ENCODE results near the gene FBXW8. TPM values are rescaled to one million over a fixed set of nuclear protein-coding genes. Genes with fewer than 3 reads are reported as not detected.

The FBXW8 gene
- total RNA-seq, 1 experiment from 2014 or later: 12.1 TPM

GRCh38 chr12:117058442-117059072 is 147.8 kb downstream of the FBXW8 start:
- DNase-seq: no peak
- Histone ChIP-seq H3F3A (ENCODE audit: low read length, unreplicated experiment) (no peaks in the 10 kb centered on the region), H3K9me3 (ENCODE audit: low read length) (no peaks in the 10 kb centered on the region), H3K4me1 (ENCODE audit: insufficient read depth, low read length) (peaks cover 8% of the 10 kb centered on the region; the same call in 1 of the 2 replicates), H3K9ac (ENCODE audit: low read length) (no peak overlapping the region), H3K27ac (ENCODE audit: low read length) (no peak overlapping the region), H3K4me2 (ENCODE audit: low read length) (no peak overlapping the region), H3K36me3 (ENCODE audit: low read depth, low read length) (no peaks in the 10 kb centered on the region), H4K20me1 (ENCODE audit: low read length) (no peaks in the 10 kb centered on the region), H3K27me3 (ENCODE audit: low read length) (no peaks in the 10 kb centered on the region), H3K4me3 (ENCODE audit: low read length) (no peak overlapping the region), H3K9me2 (replicated peaks; ENCODE audit: low read length) (no peaks in the 10 kb centered on the region), H2AFZ (ENCODE audit: low read length) (no peak overlapping the region), H3K79me2 (ENCODE audit: low read length) (no peaks in the 10 kb centered on the region)
- intact Hi-C loops (cut with micrococcal nuclease): no loop called here
- BruUV-seq (replicated peaks): no TSS peak
- POLR2A ChIA-PET (ENCODE audit: unreplicated experiment): no interaction called here
- ATAC-seq: no peak
- CTCF ChIA-PET: no interaction called here
- TF ChIP-seq EZH2 (IDR thresholded peaks at IDR 0.05; ENCODE audit: low read length, unreplicated experiment) (no peak), EZH2phosphoT487 (IDR thresholded peaks at IDR 0.05; ENCODE audit: borderline replicate concordance, low read length) (no peak)
- TF ChIP-seq, protein P1, sequence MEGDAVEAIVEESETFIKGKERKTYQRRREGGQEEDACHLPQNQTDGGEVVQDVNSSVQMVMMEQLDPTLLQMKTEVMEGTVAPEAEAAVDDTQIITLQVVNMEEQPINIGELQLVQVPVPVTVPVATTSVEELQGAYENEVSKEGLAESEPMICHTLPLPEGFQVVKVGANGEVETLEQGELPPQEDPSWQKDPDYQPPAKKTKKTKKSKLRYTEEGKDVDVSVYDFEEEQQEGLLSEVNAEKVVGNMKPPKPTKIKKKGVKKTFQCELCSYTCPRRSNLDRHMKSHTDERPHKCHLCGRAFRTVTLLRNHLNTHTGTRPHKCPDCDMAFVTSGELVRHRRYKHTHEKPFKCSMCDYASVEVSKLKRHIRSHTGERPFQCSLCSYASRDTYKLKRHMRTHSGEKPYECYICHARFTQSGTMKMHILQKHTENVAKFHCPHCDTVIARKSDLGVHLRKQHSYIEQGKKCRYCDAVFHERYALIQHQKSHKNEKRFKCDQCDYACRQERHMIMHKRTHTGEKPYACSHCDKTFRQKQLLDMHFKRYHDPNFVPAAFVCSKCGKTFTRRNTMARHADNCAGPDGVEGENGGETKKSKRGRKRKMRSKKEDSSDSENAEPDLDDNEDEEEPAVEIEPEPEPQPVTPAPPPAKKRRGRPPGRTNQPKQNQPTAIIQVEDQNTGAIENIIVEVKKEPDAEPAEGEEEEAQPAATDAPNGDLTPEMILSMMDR (conservative IDR thresholded peaks at IDR 0.05; ENCODE audit: low read depth, low read length): no peak

GRCh38 chr12:117059156-117059555 is 148.4 kb downstream of the FBXW8 start:
- Histone ChIP-seq H3K9ac (ENCODE audit: low read length) (no peak overlapping the region), H2AFZ (ENCODE audit: low read length) (no peak overlapping the region), H3K27me3 (ENCODE audit: low read length) (no peaks in the 10 kb centered on the region), H3K4me2 (ENCODE audit: low read length) (no peak overlapping the region), H3K4me3 (ENCODE audit: low read length) (no peak overlapping the region), H3K27ac (ENCODE audit: low read length) (no peak overlapping the region), H3K9me2 (replicated peaks; ENCODE audit: low read length) (no peaks in the 10 kb centered on the region), H4K20me1 (ENCODE audit: low read length) (no peaks in the 10 kb centered on the region), H3F3A (ENCODE audit: low read length, unreplicated experiment) (no peaks in the 10 kb centered on the region), H3K4me1 (ENCODE audit: insufficient read depth, low read length) (peaks cover 8% of the 10 kb centered on the region; the same call in 1 of the 2 replicates), H3K79me2 (ENCODE audit: low read length) (no peaks in the 10 kb centered on the region), H3K36me3 (ENCODE audit: low read depth, low read length) (no peaks in the 10 kb centered on the region), H3K9me3 (ENCODE audit: low read length) (no peaks in the 10 kb centered on the region)
- ChIA-PET POLR2A (ENCODE audit: unreplicated experiment) (no interaction called here), CTCF (no interaction called here)
- TF ChIP-seq, protein P1 (conservative IDR thresholded peaks at IDR 0.05; ENCODE audit: low read depth, low read length): no peak
- TF ChIP-seq EZH2 (IDR thresholded peaks at IDR 0.05; ENCODE audit: low read length, unreplicated experiment): no peak
- TF ChIP-seq EZH2phosphoT487 (IDR thresholded peaks at IDR 0.05; ENCODE audit: borderline replicate concordance, low read length): no peak
- ATAC-seq: no peak
- intact Hi-C loops (cut with micrococcal nuclease): no loop called here
- no peak for DNase-seq
- BruUV-seq (replicated peaks): no TSS peak

- Histone ChIP-seq H3K27ac (ENCODE audit: low read length) (no peak overlapping the region), H3K27me3 (ENCODE audit: low read length) (no peaks in the 10 kb centered on the region), H3K9ac (ENCODE audit: low read length) (no peak overlapping the region), H3K9me2 (replicated peaks; ENCODE audit: low read length) (no peaks in the 10 kb centered on the region), H3K4me1 (ENCODE audit: insufficient read depth, low read length) (peaks cover 8% of the 10 kb centered on the region; the same call in 1 of the 2 replicates), H3F3A (ENCODE audit: low read length, unreplicated experiment) (no peaks in the 10 kb centered on the region), H4K20me1 (ENCODE audit: low read length) (no peaks in the 10 kb centered on the region), H3K4me3 (ENCODE audit: low read length) (no peak overlapping the region), H3K79me2 (ENCODE audit: low read length) (no peaks in the 10 kb centered on the region), H2AFZ (ENCODE audit: low read length) (peak overlapping the region; percentile 4; the same call in 1 of the 2 replicates), H3K9me3 (ENCODE audit: low read length) (no peaks in the 10 kb centered on the region), H3K4me2 (ENCODE audit: low read length) (peak overlapping the region; percentile 11), H3K36me3 (ENCODE audit: low read depth, low read length) (no peaks in the 10 kb centered on the region)
- TF ChIP-seq, protein P1 (conservative IDR thresholded peaks at IDR 0.05; ENCODE audit: low read depth, low read length): no peak
- TF ChIP-seq EZH2phosphoT487 (IDR thresholded peaks at IDR 0.05; ENCODE audit: borderline replicate concordance, low read length): no peak
- TF ChIP-seq EZH2 (IDR thresholded peaks at IDR 0.05; ENCODE audit: low read length, unreplicated experiment): no peak
- no TSS peak for BruUV-seq (replicated peaks)
- ATAC-seq (peak; percentile 60), DNase-seq (peak; percentile 42)
- ChIA-PET POLR2A (ENCODE audit: unreplicated experiment) (no interaction called here), CTCF (no interaction called here)
- intact Hi-C loops (cut with micrococcal nuclease): no loop called here
These were observed 149.6 kb downstream of the FBXW8 start for GRCh38 chr12:117060246-117060928.
